Left ventricle myocardium inferior (tissue), 1 donor: ENCODE results near the gene STK11. TPM values are rescaled to one million over a fixed set of nuclear protein-coding genes. Genes with fewer than 3 reads are reported as not detected.

Experiments
- DNase-seq: peaks from one replicate; pipeline ENCODE4 v3.0.0-alpha.2; 2020
- H3K27ac ChIP-seq: fragments of 200-600 bp; replicated peaks from 2 replicates; pipeline ENCODE4 v1.8.0; 2021
- H3K27me3 ChIP-seq: fragments of 200-600 bp; 2 replicates; pipeline ENCODE4 v1.8.0; 2021; ENCODE audit warnings: low read depth
- H3K36me3 ChIP-seq: fragments of 200-600 bp; 2 replicates; pipeline ENCODE4 v1.8.0; 2021
- H3K4me1 ChIP-seq: fragments of 200-600 bp; 2 replicates; pipeline ENCODE4 v1.8.0; 2021
- H3K4me3 ChIP-seq: fragments of 200-600 bp; 2 replicates; pipeline ENCODE4 v1.8.0; 2021; ENCODE audit warnings: mild to moderate bottlenecking, moderate library complexity
- H3K9me3 ChIP-seq: fragments of 200-600 bp; replicated peaks from 2 replicates; pipeline ENCODE4 v1.8.0; 2021
- intact Hi-C: fragments of 100-400 bp; cut with micrococcal nuclease; formaldehyde crosslinking; loops from one replicate; pipeline ENCODE4 v1.11.0; 2022
- total RNA-seq: library from RNA; stranded (reverse); fragmentation: NEBNext Ultra II Directional; extraction: Animal tissue kit (Norgen Biotek cat#: 25700); gene quantifications from one replicate; pipeline ENCODE4 v1.2.1, GENCODE V29; 2021
- TF ChIP-seq, protein P1 (sequence below): fragments of 200-600 bp; IDR thresholded peaks from 2 replicates; pipeline ENCODE4 v1.8.0; 2021; ENCODE audit warnings: antibody characterized with exemption, mild to moderate bottlenecking, borderline replicate concordance
- donor health status: DM: no; HTN: yes; CAD: no; lungs with severe emphysema.

STK11 gene
- total RNA-seq, 1 donor from 2014 or later = 50.1 TPM

- no peak overlapping the region for H3K4me3 ChIP-seq
- intact Hi-C loops = no loop called here
- TF ChIP-seq, protein P1, sequence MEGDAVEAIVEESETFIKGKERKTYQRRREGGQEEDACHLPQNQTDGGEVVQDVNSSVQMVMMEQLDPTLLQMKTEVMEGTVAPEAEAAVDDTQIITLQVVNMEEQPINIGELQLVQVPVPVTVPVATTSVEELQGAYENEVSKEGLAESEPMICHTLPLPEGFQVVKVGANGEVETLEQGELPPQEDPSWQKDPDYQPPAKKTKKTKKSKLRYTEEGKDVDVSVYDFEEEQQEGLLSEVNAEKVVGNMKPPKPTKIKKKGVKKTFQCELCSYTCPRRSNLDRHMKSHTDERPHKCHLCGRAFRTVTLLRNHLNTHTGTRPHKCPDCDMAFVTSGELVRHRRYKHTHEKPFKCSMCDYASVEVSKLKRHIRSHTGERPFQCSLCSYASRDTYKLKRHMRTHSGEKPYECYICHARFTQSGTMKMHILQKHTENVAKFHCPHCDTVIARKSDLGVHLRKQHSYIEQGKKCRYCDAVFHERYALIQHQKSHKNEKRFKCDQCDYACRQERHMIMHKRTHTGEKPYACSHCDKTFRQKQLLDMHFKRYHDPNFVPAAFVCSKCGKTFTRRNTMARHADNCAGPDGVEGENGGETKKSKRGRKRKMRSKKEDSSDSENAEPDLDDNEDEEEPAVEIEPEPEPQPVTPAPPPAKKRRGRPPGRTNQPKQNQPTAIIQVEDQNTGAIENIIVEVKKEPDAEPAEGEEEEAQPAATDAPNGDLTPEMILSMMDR = no peak
- peaks cover 69% of the 10 kb centered on the region for H3K4me1 ChIP-seq
- no peak for DNase-seq
- no peaks in the 10 kb centered on the region for H3K9me3 ChIP-seq
- no peaks in the 10 kb centered on the region for H3K27me3 ChIP-seq
- peaks cover 63% of the 10 kb centered on the region for H3K36me3 ChIP-seq
- peak overlapping the region; percentile 94 for H3K27ac ChIP-seq
These were observed 16.3 kb downstream of the STK11 start for GRCh38 chr19:1221904-1222255.

DNA sequence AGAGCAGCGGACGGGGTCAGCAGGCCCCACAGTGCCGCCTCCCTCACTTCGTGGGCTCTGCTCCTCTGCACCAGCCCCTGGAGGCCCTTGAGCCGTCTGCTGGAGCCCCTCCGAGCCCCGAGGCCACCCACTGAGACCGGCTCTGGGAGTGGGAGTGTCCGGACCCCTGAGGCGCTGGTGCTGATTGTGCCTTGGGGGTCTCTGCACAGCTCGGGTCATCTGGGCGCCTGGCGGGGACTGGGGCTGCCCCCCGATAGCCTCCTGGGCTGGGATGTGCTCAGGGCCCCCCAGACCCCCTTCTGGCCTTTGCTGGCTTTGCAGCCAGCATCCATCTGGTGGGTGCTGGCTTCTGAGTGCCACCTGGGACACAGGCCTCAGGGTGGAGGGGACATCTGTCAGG is 16.8 kb downstream of the STK11 start:
- peak overlapping the region; percentile 94 for H3K27ac ChIP-seq
- no peak overlapping the region for H3K4me3 ChIP-seq
- H3K27me3 ChIP-seq = no peaks in the 10 kb centered on the region
- intact Hi-C loops = no loop called here
- H3K4me1 ChIP-seq = peaks cover 64% of the 10 kb centered on the region
- no peak for DNase-seq
- no peaks in the 10 kb centered on the region for H3K9me3 ChIP-seq
- H3K36me3 ChIP-seq = peaks cover 69% of the 10 kb centered on the region
- TF ChIP-seq, protein P1 = no peak

DNA sequence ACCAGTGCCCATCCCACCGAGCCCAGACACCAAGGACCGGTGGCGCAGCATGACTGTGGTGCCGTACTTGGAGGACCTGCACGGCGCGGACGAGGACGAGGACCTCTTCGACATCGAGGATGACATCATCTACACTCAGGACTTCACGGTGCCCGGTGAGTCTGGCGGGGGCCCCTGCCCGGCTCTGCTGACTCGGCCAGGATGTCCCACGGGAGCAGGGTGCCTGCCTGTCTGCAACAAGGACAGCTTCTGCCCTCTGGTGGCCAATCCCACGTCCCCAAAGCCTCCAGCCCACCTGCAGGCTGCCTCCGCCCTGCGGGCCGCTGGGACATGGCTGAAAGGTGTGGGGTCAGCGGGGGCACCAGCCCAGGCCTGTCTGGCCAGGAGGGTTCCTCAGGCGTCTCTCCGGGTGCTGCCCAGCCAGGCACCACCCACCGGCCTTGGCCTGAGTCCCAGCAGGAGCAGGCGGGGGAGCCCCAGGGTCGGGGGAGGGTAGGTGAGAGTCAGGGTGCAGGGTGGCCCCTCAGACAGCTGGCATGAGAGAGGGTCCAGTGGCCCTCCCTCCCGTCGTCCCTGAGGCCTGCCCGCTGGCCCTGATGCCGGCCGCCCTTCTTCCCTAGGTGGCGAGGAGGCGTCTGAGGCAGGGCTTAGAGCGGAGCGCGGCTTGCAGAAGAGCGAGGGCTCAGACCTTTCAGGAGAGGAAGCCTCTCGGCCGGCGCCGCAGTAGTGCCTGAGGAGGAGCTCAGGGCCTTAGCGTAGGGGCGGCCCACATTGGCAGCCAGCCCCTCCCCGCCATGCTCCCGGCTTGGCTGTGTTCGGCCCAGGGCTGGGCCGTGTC is 17.7 kb downstream of the STK11 start:
- intact Hi-C loops = no loop called here
- no peak overlapping the region for H3K27ac ChIP-seq
- no peak overlapping the region for H3K4me3 ChIP-seq
- no peak for DNase-seq
- peaks cover 56% of the 10 kb centered on the region for H3K4me1 ChIP-seq
- TF ChIP-seq, protein P1 = peak; percentile 45
- peaks cover 77% of the 10 kb centered on the region for H3K36me3 ChIP-seq
- H3K9me3 ChIP-seq = no peaks in the 10 kb centered on the region
- no peaks in the 10 kb centered on the region for H3K27me3 ChIP-seq

- Histone ChIP-seq H3K36me3 (peaks cover 79% of the 10 kb centered on the region), H3K27me3 (no peaks in the 10 kb centered on the region), H3K9me3 (no peaks in the 10 kb centered on the region), H3K4me3 (no peak overlapping the region), H3K4me1 (peaks cover 46% of the 10 kb centered on the region), H3K27ac (no peak overlapping the region)
- intact Hi-C loops = no loop called here
- TF ChIP-seq, protein P1 = no peak
- no peak for DNase-seq
These were observed 18.7 kb downstream of the STK11 start for GRCh38 chr19:1224047-1224825.

- no peaks in the 10 kb centered on the region for H3K9me3 ChIP-seq
- no peak overlapping the region for H3K27ac ChIP-seq
- TF ChIP-seq, protein P1 = no peak
- no peaks in the 10 kb centered on the region for H3K27me3 ChIP-seq
- DNase-seq = no peak
- peaks cover 79% of the 10 kb centered on the region for H3K36me3 ChIP-seq
- H3K4me3 ChIP-seq = no peak overlapping the region
- intact Hi-C loops = no loop called here
- H3K4me1 ChIP-seq = peaks cover 39% of the 10 kb centered on the region
These were observed 19.3 kb downstream of the STK11 start for GRCh38 chr19:1224847-1225246.
